Epithelial cell of esophagus (primary cell): ENCODE measurements around the gene CORO2B.

Experiments used
- DNase-seq: peaks from one replicate; pipeline ENCODE4 v3.0.0; 2010; ENCODE audit warnings: low read depth
- H3K4me3 ChIP-seq: 2 replicates; pipeline ENCODE4 v1.5.1; 2011; ENCODE audit warnings: mild to moderate bottlenecking, low read length, control low read depth
- TF ChIP-seq, protein P1 (sequence below): IDR thresholded peaks from 2 replicates; pipeline ENCODE4 v1.5.1; 2011; ENCODE audit warnings: low read depth, mild to moderate bottlenecking, low read length, control low read depth, inconsistent platforms; ENCODE audit not compliant: insufficient read depth; ENCODE audit errors: missing control alignments

CORO2B gene

GRCh38 chr15:68554721-68555678, 23.8 kb upstream of the CORO2B start:
- DNase-seq = no peak
- no peak overlapping the region for H3K4me3 ChIP-seq
- TF ChIP-seq, protein P1, sequence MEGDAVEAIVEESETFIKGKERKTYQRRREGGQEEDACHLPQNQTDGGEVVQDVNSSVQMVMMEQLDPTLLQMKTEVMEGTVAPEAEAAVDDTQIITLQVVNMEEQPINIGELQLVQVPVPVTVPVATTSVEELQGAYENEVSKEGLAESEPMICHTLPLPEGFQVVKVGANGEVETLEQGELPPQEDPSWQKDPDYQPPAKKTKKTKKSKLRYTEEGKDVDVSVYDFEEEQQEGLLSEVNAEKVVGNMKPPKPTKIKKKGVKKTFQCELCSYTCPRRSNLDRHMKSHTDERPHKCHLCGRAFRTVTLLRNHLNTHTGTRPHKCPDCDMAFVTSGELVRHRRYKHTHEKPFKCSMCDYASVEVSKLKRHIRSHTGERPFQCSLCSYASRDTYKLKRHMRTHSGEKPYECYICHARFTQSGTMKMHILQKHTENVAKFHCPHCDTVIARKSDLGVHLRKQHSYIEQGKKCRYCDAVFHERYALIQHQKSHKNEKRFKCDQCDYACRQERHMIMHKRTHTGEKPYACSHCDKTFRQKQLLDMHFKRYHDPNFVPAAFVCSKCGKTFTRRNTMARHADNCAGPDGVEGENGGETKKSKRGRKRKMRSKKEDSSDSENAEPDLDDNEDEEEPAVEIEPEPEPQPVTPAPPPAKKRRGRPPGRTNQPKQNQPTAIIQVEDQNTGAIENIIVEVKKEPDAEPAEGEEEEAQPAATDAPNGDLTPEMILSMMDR = no peak

- DNase-seq = no peak
- no peak overlapping the region for H3K4me3 ChIP-seq
- TF ChIP-seq, protein P1 = no peak
Measured at GRCh38 chr15:68555679-68556037, 23.1 kb upstream of the CORO2B start.

DNA sequence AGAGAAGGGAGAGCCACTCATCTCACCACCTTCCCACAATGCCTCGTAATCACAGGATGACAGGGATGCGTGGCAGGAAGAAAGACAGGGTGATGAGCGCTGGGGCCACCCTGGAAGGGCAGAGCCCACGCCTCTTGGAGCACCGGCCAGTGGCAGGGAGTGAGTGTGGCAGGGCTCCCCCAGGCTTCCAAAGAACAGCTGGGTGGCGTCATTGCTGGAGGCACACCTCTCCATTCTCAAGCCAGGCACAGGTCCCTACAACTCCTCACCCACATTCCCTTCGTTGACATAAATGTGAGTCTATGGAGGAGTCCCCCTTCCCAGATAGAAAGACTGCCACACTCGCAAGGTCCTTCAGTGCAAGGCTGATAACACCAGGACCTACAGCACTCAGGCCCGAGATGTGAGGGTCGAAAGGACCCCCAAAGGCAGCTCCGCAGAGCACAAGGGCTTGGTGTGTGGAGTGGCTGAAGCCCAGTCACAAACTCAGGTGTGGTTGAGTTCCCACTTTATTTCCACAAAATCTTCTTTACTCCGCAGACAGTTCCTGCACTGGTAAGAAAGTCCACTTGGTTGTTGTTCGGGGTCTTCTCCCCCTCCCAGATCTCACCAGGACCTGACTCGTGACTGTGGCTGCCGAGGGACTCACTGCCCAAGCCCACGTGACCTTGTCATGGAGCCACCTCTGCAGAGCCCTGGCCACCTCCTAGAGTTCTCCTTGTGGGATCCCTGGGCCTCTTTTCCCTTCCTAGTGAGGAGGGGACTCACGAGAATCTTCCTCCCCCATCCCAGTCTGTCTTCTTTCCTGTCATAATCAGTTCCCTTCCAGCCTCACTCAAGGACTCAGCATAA, 22.4 kb upstream of the CORO2B start:
- no peak for DNase-seq
- H3K4me3 ChIP-seq = no peak overlapping the region
- TF ChIP-seq, protein P1 = no peak

GRCh38 chr15:68557469-68558317, 21.1 kb upstream of the CORO2B start:
- DNase-seq = no peak
- TF ChIP-seq, protein P1 = no peak
- no peak overlapping the region for H3K4me3 ChIP-seq

- peak; percentile 75 for DNase-seq
Measured at GRCh38 chr15:68558318-68559305, 20.2 kb upstream of the CORO2B start.

More at GRCh38 chr15:68558318-68559305, 20.2 kb upstream of the CORO2B start:
- TF ChIP-seq, protein P1 = no peak
- H3K4me3 ChIP-seq = peak overlapping the region; percentile 41
